GM19372 (cell line): Measurements from ENCODE around the gene U2AF2.

Experiments
- ATAC-seq: cut with Tn5 transposase; IDR thresholded peaks from one replicate; pipeline ENCODE4 v1.9.1; 2021; ENCODE audit warnings: mild to moderate bottlenecking, low read depth, moderate library complexity; ENCODE audit not compliant: unreplicated experiment

Gene U2AF2

GRCh38 chr19:55654323-55654867, 440 bp upstream of the U2AF2 start:
- peak; percentile 48 for ATAC-seq

- no peak for ATAC-seq
These were observed 809 bp downstream of the U2AF2 start for GRCh38 chr19:55655648-55656040.

GRCh38 chr19:55656552-55656951, 1.7 kb downstream of the U2AF2 start:
- ATAC-seq = no peak

GRCh38 chr19:55656988-55657747, 2.3 kb downstream of the U2AF2 start:
- no peak for ATAC-seq

DNA sequence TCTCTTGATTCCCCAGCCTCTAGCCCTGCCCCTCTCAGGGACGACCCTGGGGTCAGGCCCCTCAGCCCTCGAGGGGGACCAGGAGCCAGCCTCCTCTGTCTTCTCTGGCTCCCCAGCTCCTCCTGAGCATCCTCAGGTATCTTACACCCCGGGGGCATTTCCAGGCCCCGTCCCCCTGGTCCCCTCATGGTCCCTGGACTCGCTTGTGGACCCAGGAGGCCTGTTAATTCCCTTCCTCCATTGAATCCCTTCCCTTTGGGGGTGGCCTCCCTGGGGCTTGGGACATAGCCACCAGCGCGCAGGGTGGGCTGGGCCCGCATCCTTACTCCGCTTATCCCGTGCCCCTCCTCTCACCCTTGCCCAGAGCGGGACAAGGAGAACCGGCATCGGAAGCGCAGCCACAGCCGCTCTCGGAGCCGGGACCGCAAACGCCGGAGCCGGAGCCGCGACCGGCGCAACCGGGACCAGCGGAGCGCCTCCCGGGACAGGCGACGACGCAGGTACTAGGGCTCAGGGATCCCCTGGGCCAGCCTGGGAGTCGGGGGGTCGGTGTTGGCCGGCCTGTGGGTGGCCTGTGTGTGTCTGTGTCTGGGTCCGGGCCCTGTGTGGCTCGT, 4.1 kb downstream of the U2AF2 start:
- ATAC-seq = no peak

- no peak for ATAC-seq
These were observed 5.0 kb downstream of the U2AF2 start for GRCh38 chr19:55659822-55660221.

GRCh38 chr19:55660404-55660803, 5.6 kb downstream of the U2AF2 start:
- ATAC-seq = no peak

DNA sequence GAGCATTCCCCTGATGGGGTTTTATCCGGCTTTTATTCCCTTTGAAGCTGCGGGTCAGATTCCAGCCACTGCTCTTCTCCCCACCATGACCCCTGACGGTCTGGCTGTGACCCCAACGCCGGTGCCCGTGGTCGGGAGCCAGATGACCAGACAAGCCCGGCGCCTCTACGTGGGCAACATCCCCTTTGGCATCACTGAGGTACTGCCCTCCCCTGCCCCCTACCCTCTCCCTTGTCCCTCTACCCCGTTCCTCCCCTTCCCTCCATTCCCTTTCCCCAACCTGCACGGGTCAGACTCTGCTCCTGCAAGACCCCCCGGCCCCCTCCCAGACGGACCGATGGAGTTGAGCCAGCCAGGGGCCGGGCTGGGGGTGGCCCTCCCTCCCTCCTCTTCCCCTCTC, 6.2 kb downstream of the U2AF2 start:
- no peak for ATAC-seq

GRCh38 chr19:55661826-55662225, 7.0 kb downstream of the U2AF2 start:
- ATAC-seq = no peak

GRCh38 chr19:55663846-55664536, 9.2 kb downstream of the U2AF2 start:
- no peak for ATAC-seq

DNA sequence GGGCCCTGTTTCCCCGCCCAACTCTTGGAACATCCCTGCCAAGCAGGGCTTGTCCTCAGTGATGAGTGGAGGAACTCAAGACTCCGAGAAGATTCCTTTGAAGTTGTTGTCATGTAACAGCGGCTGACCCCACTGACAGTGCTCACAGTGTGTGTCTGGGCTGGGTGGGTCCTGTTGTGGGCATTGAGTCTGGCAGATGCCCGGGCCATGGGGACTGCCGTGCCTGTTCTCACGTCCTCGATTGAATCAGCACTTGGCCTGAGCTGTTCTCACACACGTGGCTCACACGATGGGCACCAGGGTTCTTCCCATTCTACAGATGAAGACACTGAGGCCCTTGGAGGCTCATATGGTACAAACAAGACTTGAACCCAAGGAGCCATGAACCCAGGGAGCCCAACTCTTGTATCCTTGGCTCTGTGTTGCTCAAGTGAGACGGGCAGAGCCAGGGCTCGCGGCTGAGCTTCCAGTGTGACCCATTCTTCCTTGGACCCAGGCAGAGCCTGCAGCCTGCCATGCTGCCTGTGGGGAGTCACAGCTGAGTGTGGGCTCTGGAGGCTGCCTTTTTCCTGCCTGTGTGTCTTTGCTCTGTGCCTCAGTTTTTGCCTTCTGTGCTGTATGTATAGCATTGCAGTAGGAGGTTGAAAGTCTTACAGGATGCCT, 11.6 kb downstream of the U2AF2 start:
- no peak for ATAC-seq

DNA sequence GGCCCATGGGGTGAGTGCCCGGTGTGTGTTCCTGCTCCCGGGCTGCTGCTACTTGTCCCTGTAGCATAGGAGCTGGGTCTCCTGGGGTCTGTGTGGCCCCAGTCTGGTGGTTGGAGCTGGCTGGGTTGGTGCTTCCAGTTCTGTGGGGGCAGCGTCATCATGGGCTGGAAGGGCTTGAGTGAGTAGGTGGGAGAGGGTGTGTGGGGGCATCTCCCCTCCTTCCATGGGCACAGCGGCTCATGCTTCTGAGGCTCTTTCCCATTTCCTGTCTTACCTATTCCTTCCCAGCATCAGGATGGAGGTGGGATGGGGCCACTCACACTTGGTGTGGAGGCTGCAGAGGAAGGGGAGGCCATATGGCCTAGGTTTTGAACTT, 12.2 kb downstream of the U2AF2 start:
- ATAC-seq = no peak

GRCh38 chr19:55667511-55667910, 12.7 kb downstream of the U2AF2 start:
- ATAC-seq = no peak

DNA sequence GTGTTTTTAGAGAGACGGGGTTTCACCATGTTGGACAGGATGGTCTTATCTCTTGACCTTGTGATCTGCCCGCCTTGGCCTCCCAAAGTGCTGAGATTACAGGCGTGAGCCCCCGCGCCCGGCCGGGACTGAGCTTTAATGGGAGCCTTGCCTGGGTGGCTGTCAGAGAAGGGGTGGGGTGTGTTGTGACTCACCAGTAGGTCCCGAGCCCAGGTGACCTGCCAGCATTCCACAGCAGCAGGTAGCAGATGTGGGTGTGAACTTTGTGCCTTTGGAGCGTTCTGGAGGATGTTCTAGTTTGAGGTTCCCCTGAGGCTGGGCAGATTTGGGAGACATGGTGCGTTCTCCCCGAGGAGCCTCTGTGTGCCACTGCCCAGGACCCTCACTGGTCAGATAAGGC, 13.1 kb downstream of the U2AF2 start:
- no peak for ATAC-seq

GRCh38 chr19:55668603-55669348, 13.9 kb downstream of the U2AF2 start:
- no peak for ATAC-seq

DNA sequence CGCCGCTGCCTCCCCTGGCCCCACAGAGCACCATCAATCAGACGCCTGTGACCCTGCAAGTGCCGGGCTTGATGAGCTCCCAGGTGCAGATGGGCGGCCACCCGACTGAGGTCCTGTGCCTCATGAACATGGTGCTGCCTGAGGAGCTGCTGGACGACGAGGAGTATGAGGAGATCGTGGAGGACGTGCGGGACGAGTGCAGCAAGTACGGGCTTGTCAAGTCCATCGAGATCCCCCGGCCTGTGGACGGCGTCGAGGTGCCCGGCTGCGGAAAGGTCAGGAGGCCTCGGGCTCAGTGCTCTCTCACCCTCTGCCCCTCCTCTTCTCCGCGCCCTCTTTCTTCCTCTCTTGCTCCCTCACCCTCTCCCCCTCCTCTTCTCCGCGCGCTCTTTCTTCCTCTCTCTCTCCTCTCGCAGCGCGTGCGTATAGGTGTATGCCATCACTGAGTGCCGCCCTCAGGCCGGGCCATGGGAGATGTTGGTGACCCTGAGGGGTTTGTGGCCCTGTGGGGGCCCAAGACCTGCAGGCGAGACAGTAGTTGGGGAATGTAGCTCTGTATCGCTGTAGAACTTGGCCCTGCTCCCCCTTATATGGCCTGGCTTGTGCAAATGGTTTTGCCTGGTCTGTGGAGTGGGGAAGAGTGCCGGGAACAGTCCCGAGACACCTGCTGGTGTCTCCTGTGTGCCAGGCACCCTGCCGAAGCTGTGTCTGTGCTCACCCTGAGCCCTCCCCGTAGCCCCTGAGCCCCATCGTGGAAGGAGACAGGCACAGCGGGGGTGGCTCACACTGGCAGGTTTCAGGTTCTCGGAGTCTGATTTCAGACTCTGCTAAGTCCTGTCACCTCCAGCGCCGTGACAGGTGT, 14.8 kb downstream of the U2AF2 start:
- ATAC-seq = no peak

GRCh38 chr19:55670280-55671053, 15.6 kb downstream of the U2AF2 start:
- ATAC-seq = no peak

DNA sequence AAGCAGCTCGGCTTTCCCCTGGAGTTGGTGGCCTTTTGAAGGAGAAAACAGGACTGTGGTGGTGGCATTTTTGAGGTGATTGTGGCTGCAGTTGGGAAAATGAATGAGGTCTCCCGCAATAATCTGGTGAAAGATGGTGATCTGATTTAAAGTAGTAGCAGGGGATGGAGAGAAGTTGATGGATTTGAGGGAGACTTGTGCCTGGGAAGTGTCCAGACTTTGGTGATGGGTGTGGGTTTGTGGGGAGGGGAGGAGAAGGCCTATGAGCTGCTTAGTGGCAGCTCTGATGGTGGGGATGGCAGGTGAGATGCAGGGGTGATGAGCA, 16.2 kb downstream of the U2AF2 start:
- no peak for ATAC-seq

GRCh38 chr19:55672418-55672817, 17.6 kb downstream of the U2AF2 start:
- ATAC-seq = no peak
